RWPE2 (cell line): ENCODE measurements around the gene NUDT16L1.

Experiments used
- ATAC-seq: fragments of 200-7000 bp; cut with Tn5 transposase; 3 replicates; pipeline ENCODE4 v1.9.1; 2021; ENCODE audit warnings: low read depth
- DNase-seq: peaks from one replicate; pipeline ENCODE4 v3.0.0-alpha.2; 2020; ENCODE audit warnings: low spot score
- H3K27ac ChIP-seq: fragments of 450-650 bp; 2 replicates; pipeline ENCODE4 v1.5.1; 2017; ENCODE audit warnings: mild to moderate bottlenecking; ENCODE audit not compliant: poor library complexity, severe bottlenecking
- H3K27me3 ChIP-seq: fragments of 250-450 bp; sonication (Bioruptor Pico); 2 replicates; pipeline ENCODE4 v1.5.1; 2021; ENCODE audit warnings: mild to moderate bottlenecking, moderate library complexity; ENCODE audit not compliant: insufficient read depth, poor library complexity, severe bottlenecking
- H3K36me3 ChIP-seq: fragments of 250-450 bp; sonication (Bioruptor Pico); 2 replicates; pipeline ENCODE4 v1.5.1; 2020; ENCODE audit warnings: low read depth, mild to moderate bottlenecking, moderate library complexity
- H3K4me1 ChIP-seq: fragments of 250-450 bp; sonication (Bioruptor Pico); 2 replicates; pipeline ENCODE4 v1.5.1; 2021; ENCODE audit warnings: mild to moderate bottlenecking, moderate library complexity; ENCODE audit not compliant: insufficient read depth, poor library complexity, severe bottlenecking
- H3K4me3 ChIP-seq: fragments of 250-450 bp; sonication (Bioruptor Pico); 2 replicates; pipeline ENCODE4 v1.5.1; 2021; ENCODE audit warnings: mild to moderate bottlenecking, moderate library complexity; ENCODE audit not compliant: severe bottlenecking
- H3K9me3 ChIP-seq: fragments of 250-450 bp; sonication (Bioruptor Pico); 2 replicates; pipeline ENCODE4 v1.5.1; 2021; ENCODE audit warnings: mild to moderate bottlenecking, moderate library complexity; ENCODE audit not compliant: severe bottlenecking
- TF ChIP-seq, protein P1 (sequence below): fragments of 450-650 bp; IDR thresholded peaks from one replicate; pipeline ENCODE4 v1.5.1; 2017; ENCODE audit warnings: mild to moderate bottlenecking, moderate library complexity; ENCODE audit not compliant: poor library complexity, severe bottlenecking

NUDT16L1 gene

DNA sequence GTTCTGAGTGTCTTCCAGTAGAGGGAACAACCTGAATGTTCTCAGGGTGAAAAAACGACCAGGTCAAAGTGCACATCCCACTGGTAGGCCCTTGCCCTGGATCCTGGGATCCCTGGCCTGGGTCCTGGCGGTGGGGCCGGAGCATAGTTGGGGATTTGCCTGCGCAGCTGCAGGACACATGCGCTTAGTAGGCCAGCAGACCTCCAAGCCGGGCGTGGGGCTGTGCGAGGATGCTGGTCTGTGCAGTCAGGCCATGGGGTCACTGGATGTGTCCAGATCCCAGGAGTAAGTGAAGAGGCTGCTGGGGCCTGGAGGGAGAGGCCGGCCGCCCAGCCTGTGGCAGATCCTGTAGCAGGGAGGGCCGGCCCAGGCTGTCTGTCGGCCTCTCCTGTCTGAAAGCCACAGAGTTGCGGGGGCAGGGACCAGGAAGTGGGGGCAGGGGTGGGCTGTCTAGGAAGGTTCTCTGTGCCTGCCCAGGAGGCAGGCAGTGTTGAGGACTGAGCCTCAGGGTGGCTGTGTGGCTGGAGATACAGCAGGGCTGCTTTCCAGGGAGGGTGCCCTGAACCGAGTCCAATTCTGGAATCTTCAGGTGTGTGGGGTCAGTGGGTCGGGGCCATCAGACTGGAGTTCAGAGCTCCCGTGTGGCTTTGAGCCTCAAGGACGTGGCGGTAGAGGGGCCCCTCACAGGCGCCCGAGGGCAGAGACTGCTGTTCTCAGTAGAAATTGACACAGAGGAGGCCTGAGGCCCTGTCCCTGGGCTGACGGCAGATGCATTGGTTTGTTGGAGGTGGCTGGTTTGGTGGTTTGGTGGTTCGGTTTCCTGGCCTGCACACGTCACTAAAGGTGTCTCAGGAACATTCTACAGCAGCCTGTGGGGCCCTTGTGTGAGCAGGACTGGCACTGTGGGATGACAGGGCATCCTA, 17.2 kb upstream of the NUDT16L1 start:
- Histone ChIP-seq H3K27me3 (no peaks in the 10 kb centered on the region), H3K9me3 (no peaks in the 10 kb centered on the region), H3K27ac (no peak overlapping the region), H3K4me3 (no peak overlapping the region), H3K36me3 (peaks cover 13% of the 10 kb centered on the region; the same call in 1 of the 2 replicates), H3K4me1 (peaks cover 25% of the 10 kb centered on the region)
- TF ChIP-seq, protein P1, sequence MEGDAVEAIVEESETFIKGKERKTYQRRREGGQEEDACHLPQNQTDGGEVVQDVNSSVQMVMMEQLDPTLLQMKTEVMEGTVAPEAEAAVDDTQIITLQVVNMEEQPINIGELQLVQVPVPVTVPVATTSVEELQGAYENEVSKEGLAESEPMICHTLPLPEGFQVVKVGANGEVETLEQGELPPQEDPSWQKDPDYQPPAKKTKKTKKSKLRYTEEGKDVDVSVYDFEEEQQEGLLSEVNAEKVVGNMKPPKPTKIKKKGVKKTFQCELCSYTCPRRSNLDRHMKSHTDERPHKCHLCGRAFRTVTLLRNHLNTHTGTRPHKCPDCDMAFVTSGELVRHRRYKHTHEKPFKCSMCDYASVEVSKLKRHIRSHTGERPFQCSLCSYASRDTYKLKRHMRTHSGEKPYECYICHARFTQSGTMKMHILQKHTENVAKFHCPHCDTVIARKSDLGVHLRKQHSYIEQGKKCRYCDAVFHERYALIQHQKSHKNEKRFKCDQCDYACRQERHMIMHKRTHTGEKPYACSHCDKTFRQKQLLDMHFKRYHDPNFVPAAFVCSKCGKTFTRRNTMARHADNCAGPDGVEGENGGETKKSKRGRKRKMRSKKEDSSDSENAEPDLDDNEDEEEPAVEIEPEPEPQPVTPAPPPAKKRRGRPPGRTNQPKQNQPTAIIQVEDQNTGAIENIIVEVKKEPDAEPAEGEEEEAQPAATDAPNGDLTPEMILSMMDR, result no peak
- ATAC-seq (no peak), DNase-seq (no peak)

DNA sequence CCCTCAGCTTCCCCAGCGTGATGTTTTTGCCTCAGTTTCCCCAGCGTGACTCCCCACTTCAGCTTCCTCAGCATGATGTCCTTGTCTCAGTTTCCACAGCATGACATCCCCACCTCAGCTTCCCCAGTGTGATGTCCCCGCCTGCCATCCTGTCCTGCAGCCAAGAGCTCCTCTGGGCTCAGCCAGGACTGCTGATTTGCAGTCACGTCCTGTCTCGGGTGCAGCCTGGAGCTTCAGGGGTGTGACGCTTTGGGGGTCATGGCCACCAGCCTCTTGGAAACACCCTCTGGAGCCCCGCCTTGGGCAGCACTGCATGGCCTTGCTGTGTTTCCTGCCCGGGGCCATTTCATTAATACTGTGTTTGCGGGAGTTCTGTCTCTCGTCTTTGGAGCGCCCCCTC, 16.5 kb upstream of the NUDT16L1 start:
- TF ChIP-seq, protein P1, result no peak
- Histone ChIP-seq H3K27me3 (no peaks in the 10 kb centered on the region), H3K27ac (no peak overlapping the region), H3K4me1 (peaks cover 26% of the 10 kb centered on the region), H3K36me3 (peaks cover 14% of the 10 kb centered on the region), H3K4me3 (no peak overlapping the region), H3K9me3 (no peaks in the 10 kb centered on the region)
- ATAC-seq (no peak), DNase-seq (no peak)

DNA sequence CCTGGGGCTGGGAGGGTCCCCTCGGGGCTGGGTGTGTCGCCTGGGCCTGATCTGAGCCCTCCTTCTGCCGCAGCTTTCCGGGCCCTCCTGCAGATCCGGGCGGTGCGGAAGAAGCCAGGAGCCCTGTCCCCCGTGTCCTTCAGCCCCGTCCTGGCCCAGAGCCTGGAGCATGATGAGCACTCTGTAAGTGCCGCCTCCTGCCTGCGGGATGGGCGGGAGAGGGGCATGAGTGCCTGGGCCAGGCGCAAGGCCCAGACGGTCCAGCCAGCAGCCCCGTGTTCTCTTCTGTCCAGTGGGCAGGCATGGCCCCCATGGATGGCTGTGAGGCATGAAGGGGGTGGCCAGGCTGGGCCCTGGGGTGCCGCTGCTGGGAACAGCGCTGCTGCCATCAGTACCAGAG, 16.0 kb upstream of the NUDT16L1 start:
- H3K4me1 ChIP-seq, result peaks cover 26% of the 10 kb centered on the region
- no peak overlapping the region for H3K27ac ChIP-seq
- TF ChIP-seq, protein P1, result no peak
- DNase-seq (no peak), ATAC-seq (no peak)
- H3K27me3 ChIP-seq, result no peaks in the 10 kb centered on the region
- H3K4me3 ChIP-seq, result no peak overlapping the region
- H3K36me3 ChIP-seq, result peaks cover 20% of the 10 kb centered on the region
- H3K9me3 ChIP-seq, result no peaks in the 10 kb centered on the region

DNA sequence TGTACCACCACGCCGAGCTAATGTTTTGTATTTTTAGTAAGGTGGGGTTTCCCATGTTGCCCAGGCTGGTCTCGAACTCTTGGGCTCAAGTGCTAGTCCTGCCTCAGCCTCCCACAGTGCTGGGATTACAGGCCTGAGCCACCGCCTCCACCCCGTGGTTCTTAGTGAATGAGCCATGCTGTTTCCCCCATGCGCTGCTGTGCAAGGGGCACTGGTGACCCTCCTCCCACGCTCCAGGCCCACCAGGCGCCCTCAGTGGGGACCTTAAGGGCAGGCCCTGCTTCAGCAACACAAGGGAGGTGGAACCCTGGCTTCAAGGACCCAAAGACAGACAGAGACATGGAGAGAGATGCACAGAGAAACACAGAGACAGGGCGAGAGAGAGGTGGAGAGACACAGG, 15.4 kb upstream of the NUDT16L1 start:
- no peak for ATAC-seq
- TF ChIP-seq, protein P1, result no peak
- DNase-seq, result no peak
- H3K9me3 ChIP-seq, result no peaks in the 10 kb centered on the region
- H3K27ac ChIP-seq, result no peak overlapping the region
- no peak overlapping the region for H3K4me3 ChIP-seq
- peaks cover 26% of the 10 kb centered on the region for H3K4me1 ChIP-seq
- no peaks in the 10 kb centered on the region for H3K27me3 ChIP-seq
- peaks cover 24% of the 10 kb centered on the region for H3K36me3 ChIP-seq

DNA sequence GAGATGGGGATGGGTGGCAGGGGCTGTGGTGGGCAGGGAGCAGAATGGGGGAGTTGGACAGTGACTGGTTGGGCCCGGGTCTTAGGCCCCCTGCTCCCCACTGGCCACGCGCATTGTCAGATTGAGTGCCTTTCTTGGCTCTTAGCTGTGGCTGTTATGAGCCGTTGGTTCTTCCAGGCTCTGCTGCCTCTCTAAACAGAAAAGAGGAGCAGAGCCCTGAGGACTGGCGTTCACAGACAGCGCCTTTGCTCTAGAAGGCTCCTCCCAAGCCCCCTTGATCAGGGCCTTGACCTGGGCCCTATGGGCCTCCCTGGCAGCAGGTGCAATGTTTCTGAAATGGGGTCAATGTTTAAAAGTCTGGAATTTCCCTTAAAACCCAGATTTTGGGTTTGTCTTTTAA, 14.8 kb upstream of the NUDT16L1 start:
- no peak overlapping the region for H3K4me3 ChIP-seq
- H3K36me3 ChIP-seq, result peaks cover 27% of the 10 kb centered on the region
- peak overlapping the region; percentile 84 for H3K27ac ChIP-seq
- no peaks in the 10 kb centered on the region for H3K9me3 ChIP-seq
- TF ChIP-seq, protein P1, result no peak
- no peak for ATAC-seq
- no peaks in the 10 kb centered on the region for H3K27me3 ChIP-seq
- peaks cover 26% of the 10 kb centered on the region for H3K4me1 ChIP-seq
- DNase-seq, result no peak
